ENCODE results near the gene SLC52A1. TPM values are rescaled to one million over a fixed set of nuclear protein-coding genes. Genes with fewer than 3 reads are reported as not detected.
A peak's percentile ranks its signal among the peaks of the same experiment; 100 is the strongest.

Gene SLC52A1
- total and polyA plus RNA-seq, 2 of the 13 experiments (the other 11 are each of a cell fraction or from before 2014, with no cell fraction given), result 0.03 to 0.13 TPM

GRCh38 chr17:5024604-5025003 is 10.6 kb downstream of the SLC52A1 start:
- Histone ChIP-seq H4K20me1 (ENCODE audit: insufficient read depth, low read length) (no peaks in the 10 kb centered on the region), H3K4me2 (ENCODE audit: low read depth, low read length) (no peak overlapping the region), H3K4me1 (ENCODE audit: insufficient read depth, low read length) (no peaks in the 10 kb centered on the region), H3K27ac (ENCODE audit: extremely low read length, insufficient read depth, low read length) (no peak overlapping the region), H2AFZ (ENCODE audit: low read length) (no peak overlapping the region), H3K4me3 (replicated peaks in 1 of 3; ENCODE audit: insufficient read depth in 1 of 3, low read depth in 2 of 3, low read length in 3 of 3) (no peak overlapping the region), H3K36me3 (replicated peaks in 1 of 2; ENCODE audit: control insufficient read depth in 1 of 2, insufficient read depth in 2 of 2, low read length in 2 of 2) (peaks cover 15 to 37% of the 10 kb centered on the region in 2 experiments), H3K27me3 (ENCODE audit: control insufficient read depth in 1 of 2, insufficient read depth in 2 of 2, low read length in 2 of 2) (no peaks in the 10 kb centered on the region), H3K79me2 (ENCODE audit: insufficient read depth, low read length) (no peaks in the 10 kb centered on the region), H3K9ac (ENCODE audit: insufficient read depth, low read depth, low read length) (no peak overlapping the region), H3K9me3 (ENCODE audit: low read length) (no peaks in the 10 kb centered on the region)
- CTCF ChIA-PET (ENCODE audit: low intra/inter-chr PET ratio, low total read pairs), result no interaction called here
- in situ Hi-C loops (cut with HindIII; ENCODE audit: extremely low pct_ligation_motif_present, low pct_unique_long_range_greater_than_20kb) (no loop called here), intact Hi-C loops (cut with micrococcal nuclease; ENCODE audit: unreplicated experiment) (no loop called here)
- TF ChIP-seq SIX1 (CRISPR knock-in tag; IDR thresholded peaks at IDR 0.05; ENCODE audit: borderline replicate concordance) (no peak), PITX1 (CRISPR knock-in tag; IDR thresholded peaks at IDR 0.05) (no peak), ZFP82 (CRISPR knock-in tag; IDR thresholded peaks at IDR 0.05; ENCODE audit: borderline replicate concordance) (no peak), KAT7 (CRISPR knock-in tag; IDR thresholded peaks at IDR 0.05; ENCODE audit: borderline replicate concordance) (no peak)
- ATAC-seq, result no peak
- 96% methylated on average over 4 of the region's 4 CpGs for WGBS (ENCODE audit: low lambda C conversion rate)
- no peak for DNase-seq (ENCODE audit: low spot score)
- POLR2A ChIA-PET, result interaction anchor here (0.7 to 1.0 kb wide), 2 partner anchors 11 to 57 kb away, joined by 3 read pairs; partner anchors contain the start of gene SLC52A1
- no peak for FAIRE-seq
- no TSS peak for BruUV-seq (replicated peaks)

GRCh38 chr17:5023588-5024147 is 11.6 kb downstream of the SLC52A1 start:
- in situ Hi-C loops (cut with HindIII; ENCODE audit: extremely low pct_ligation_motif_present, low pct_unique_long_range_greater_than_20kb) (no loop called here), intact Hi-C loops (cut with micrococcal nuclease; ENCODE audit: unreplicated experiment) (no loop called here)
- no peak for FAIRE-seq
- Histone ChIP-seq H3K4me3 (replicated peaks in 1 of 3; ENCODE audit: insufficient read depth in 1 of 3, low read depth in 2 of 3, low read length in 3 of 3) (no peak overlapping the region), H3K9ac (ENCODE audit: insufficient read depth, low read depth, low read length) (no peak overlapping the region), H2AFZ (ENCODE audit: low read length) (no peak overlapping the region), H3K4me2 (ENCODE audit: low read depth, low read length) (no peak overlapping the region), H3K27ac (ENCODE audit: extremely low read length, insufficient read depth, low read length) (no peak overlapping the region), H3K4me1 (ENCODE audit: insufficient read depth, low read length) (no peaks in the 10 kb centered on the region), H3K27me3 (ENCODE audit: control insufficient read depth in 1 of 2, insufficient read depth in 2 of 2, low read length in 2 of 2) (no peaks in the 10 kb centered on the region), H3K9me3 (ENCODE audit: low read length) (no peaks in the 10 kb centered on the region), H3K36me3 (replicated peaks in 1 of 2; ENCODE audit: control insufficient read depth in 1 of 2, insufficient read depth in 2 of 2, low read length in 2 of 2) (peaks cover 22 to 46% of the 10 kb centered on the region in 2 experiments), H3K79me2 (ENCODE audit: insufficient read depth, low read length) (no peaks in the 10 kb centered on the region), H4K20me1 (ENCODE audit: insufficient read depth, low read length) (no peaks in the 10 kb centered on the region)
- BruUV-seq (replicated peaks), result no TSS peak
- ChIA-PET POLR2A (interaction anchor here (1.0 kb wide), 1 partner anchor 54 kb away, joined by 3 read pairs; no protein-coding TSS in a partner anchor), CTCF (ENCODE audit: low intra/inter-chr PET ratio, low total read pairs) (no interaction called here)
- WGBS (ENCODE audit: low lambda C conversion rate), result 98% methylated on average over 24 of the region's 29 CpGs
- TF ChIP-seq RNF219 (CRISPR knock-in tag; IDR thresholded peaks at IDR 0.05), result no peak
- peak; percentile 39; the same call in 1 of the 2 replicates for TF ChIP-seq RBFOX2 (IDR thresholded peaks at IDR 0.05; ENCODE audit: low read depth, low read length)
- peak; percentile 78 for TF ChIP-seq AGO2 (optimal IDR thresholded peaks at IDR 0.05; ENCODE audit: low read depth, low read length)
- TF ChIP-seq GFI1 (CRISPR knock-in tag; IDR thresholded peaks at IDR 0.05; ENCODE audit: borderline replicate concordance), result no peak
- no peak for TF ChIP-seq ZNF142 (CRISPR knock-in tag; IDR thresholded peaks at IDR 0.05)
- no peak for ATAC-seq
- DNase-seq (ENCODE audit: low spot score), result no peak

All from HepG2 (cell line).